Left hindlimb (tissue), 1 donor: ENCODE data around the gene SRD5A3.

ENCODE experiments used
- DNase-seq: peaks from one replicate; pipeline ENCODE4 v3.0.0-alpha.2; 2018

The SRD5A3 gene

DNA sequence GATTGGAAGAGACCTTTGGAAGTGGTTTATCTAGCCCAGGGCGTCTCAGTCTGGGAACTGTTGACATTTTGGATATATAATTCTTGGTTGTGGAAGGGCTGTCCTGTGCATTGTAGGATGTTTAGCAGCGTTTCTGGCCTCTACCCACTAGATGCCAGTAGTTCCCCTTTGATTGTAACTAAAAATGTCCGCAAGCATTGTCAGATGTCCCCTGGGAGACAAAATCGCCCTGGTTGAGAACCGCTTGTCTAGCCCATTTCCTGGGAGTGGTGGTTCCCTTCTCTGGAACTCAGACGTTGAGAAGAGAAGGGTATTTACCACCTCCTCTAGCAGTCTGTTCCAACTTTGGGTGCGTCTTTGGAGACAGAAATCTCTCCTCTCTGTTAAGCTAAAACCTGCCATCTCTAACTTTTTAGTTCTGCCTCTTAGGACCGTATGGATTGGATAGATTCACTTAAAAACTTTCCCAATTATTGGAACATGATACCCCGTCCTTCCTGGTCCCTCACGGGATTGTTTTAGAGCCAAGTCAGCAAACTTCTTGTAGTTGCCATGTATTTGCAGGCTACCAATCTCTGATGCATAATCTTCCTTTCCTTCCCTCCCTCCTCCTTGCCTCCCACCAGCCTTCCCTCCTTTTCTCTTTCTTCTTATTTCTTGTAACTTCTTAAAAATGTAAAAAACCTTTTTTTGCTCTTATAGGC, 63.6 kb downstream of the SRD5A3 start:
- DNase-seq, result no peak

DNA sequence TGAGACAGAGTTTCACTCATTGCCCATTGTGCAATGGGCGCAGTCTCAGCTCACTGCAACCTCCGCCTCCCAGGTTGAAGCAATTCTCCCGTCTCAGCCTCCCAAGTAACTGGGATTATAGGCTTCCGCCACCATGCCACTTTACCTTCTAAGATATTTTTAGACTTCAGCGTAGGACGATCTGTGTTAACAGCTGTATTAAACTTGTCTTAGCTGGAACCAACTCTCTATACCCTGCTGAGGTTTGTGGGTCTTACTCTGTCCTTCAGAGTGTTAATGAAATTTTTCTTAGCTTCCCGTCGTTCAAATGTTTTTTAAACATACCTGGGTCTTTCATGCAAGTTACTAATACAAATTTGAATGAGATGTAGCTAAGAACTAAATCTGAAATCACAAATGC, 64.4 kb downstream of the SRD5A3 start:
- no peak for DNase-seq

DNA sequence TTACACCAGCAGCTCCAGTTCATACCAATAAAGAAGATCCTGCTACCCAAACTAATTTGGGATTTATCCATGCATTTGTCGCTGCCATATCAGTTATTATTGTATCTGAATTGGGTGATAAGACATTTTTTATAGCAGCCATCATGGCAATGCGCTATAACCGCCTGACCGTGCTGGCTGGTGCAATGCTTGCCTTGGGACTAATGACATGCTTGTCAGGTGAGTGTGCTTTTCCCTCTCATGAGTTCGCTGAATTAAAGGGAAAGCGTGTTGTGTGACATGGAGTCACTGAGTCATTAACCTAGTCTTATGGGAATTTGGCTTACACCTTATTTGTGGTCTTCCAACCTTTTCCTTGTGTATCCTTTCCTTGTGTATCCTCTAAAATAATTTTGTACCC, 65.6 kb downstream of the SRD5A3 start:
- DNase-seq, result no peak

DNA sequence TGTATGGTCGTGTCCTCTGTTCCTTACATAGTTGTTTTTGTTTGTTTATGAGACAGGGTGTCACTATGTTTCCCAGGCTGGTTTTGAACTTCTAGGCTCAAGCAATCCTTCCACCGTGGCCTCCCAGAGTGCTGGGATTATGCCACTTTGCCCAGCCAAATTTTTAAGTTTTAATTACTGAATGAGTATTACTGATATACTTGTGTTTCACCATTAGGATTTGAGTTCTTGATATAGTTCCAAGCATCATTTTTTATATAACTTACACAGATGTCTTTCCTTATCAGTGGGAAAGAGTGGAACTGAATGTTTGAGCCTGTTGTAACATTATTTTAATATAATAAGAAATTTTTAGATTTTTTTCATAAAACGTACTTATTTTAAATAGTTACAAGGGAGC, 70.1 kb downstream of the SRD5A3 start:
- DNase-seq, result no peak
